MCF 10A (cell line): ENCODE results near the gene B9D2. TPM values are rescaled to one million over a fixed set of nuclear protein-coding genes. Genes with fewer than 3 reads are reported as not detected.

Source experiments
- BruUV-seq: library from RNA; stranded (reverse); fragments of 400-500 nt; replicated peaks from 2 replicates; lab custom pipeline; 2021; lab: Mats Ljungman, UMichigan
- CTCF ChIA-PET: fragments of 300-600 bp; sonication (Branson Sonifier 250); formaldehyde crosslinking; extraction: SDS; loops from one replicate; lab custom pipeline; 2021; ENCODE audit warnings: antibody characterized with exemption, inconsistent platforms; lab: Yijun Ruan, JAX
- POLR2A ChIA-PET: fragments of 300-600, 350-650 bp; sonication (Branson Sonifier 250); formaldehyde crosslinking; extraction: SDS; loops from one replicate; lab custom pipeline; 2020; ENCODE audit warnings: antibody characterized with exemption, inconsistent platforms; lab: Yijun Ruan, JAX
- DNase-seq: peaks from one replicate; pipeline ENCODE4 v3.0.0-alpha.2; 2018; ENCODE audit not compliant: unreplicated experiment
- H3K27ac Mint-ChIP-seq: one replicate; pipeline ENCODE4 v1.8.0; 2022; ENCODE audit warnings: mild to moderate bottlenecking, low read depth, mixed read lengths; ENCODE audit not compliant: unreplicated experiment
- H3K27me3 Mint-ChIP-seq: one replicate; pipeline ENCODE4 v1.8.0; 2022; ENCODE audit warnings: mixed read lengths; ENCODE audit not compliant: insufficient read depth, unreplicated experiment
- H3K36me3 Mint-ChIP-seq: one replicate; pipeline ENCODE4 v1.8.0; 2022; ENCODE audit warnings: mild to moderate bottlenecking, moderate library complexity, mixed read lengths; ENCODE audit not compliant: insufficient read depth, unreplicated experiment
- H3K4me1 Mint-ChIP-seq: one replicate; pipeline ENCODE4 v1.8.0; 2022; ENCODE audit warnings: mixed read lengths; ENCODE audit not compliant: insufficient read depth, unreplicated experiment
- H3K4me3 Mint-ChIP-seq: one replicate; pipeline ENCODE4 v1.8.0; 2022; ENCODE audit warnings: mild to moderate bottlenecking, moderate library complexity, mixed read lengths; ENCODE audit not compliant: unreplicated experiment
- H3K9me3 Mint-ChIP-seq: one replicate; pipeline ENCODE4 v1.8.0; 2022; ENCODE audit warnings: mixed read lengths; ENCODE audit not compliant: unreplicated experiment
- intact Hi-C: fragments of 100-400 bp; cut with micrococcal nuclease; formaldehyde crosslinking; loops from 2 replicates; pipeline ENCODE4 v1.14.1; 2022
- total RNA-seq: library from RNA; stranded (reverse); gene quantifications from 2 replicates; pipeline ENCODE4 v1.2.3, GENCODE V29; 2022
- TF ChIP-seq, protein P1 (sequence below): fragments of 200-600 bp; IDR thresholded peaks from one replicate; pipeline ENCODE4 v1.8.0; 2022; ENCODE audit warnings: antibody characterized with exemption, mild to moderate bottlenecking; ENCODE audit not compliant: unreplicated experiment

B9D2 gene
- total RNA-seq, 1 experiment from 2014 or later: 5.7 TPM

DNA sequence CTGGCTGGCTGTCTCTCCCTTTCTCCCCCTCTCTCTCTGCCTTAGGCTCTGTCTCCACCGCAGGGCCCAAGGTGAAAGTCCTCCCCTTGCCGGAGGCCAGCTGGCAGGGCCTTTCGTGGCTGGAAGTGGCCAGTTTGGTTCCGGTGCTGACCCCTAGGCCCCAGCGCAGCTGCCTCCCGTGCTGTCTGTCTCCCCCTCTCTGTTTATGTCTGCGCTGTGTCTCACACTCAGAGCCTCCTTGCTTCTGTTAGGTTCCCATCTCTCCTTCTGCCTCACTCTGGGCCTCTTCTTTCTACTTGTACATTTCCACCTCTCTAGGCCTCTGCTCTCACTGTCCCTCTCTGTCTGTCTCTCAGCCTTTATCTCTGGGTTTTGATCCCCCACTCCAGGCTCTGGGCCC is 40.9 kb downstream of the B9D2 start:
- intact Hi-C loops: loop anchor here (10.0 kb wide), 1 partner anchor 252 kb away; the partner anchor contains the start of gene CEACAM21
- Mint-ChIP-seq H3K36me3 (peaks cover 43% of the 10 kb centered on the region), H3K4me1 (peaks cover 41% of the 10 kb centered on the region), H3K27ac (peak overlapping the region; percentile 7), H3K4me3 (no peak overlapping the region), H3K9me3 (no peaks in the 10 kb centered on the region), H3K27me3 (no peaks in the 10 kb centered on the region)
- TF ChIP-seq, protein P1, sequence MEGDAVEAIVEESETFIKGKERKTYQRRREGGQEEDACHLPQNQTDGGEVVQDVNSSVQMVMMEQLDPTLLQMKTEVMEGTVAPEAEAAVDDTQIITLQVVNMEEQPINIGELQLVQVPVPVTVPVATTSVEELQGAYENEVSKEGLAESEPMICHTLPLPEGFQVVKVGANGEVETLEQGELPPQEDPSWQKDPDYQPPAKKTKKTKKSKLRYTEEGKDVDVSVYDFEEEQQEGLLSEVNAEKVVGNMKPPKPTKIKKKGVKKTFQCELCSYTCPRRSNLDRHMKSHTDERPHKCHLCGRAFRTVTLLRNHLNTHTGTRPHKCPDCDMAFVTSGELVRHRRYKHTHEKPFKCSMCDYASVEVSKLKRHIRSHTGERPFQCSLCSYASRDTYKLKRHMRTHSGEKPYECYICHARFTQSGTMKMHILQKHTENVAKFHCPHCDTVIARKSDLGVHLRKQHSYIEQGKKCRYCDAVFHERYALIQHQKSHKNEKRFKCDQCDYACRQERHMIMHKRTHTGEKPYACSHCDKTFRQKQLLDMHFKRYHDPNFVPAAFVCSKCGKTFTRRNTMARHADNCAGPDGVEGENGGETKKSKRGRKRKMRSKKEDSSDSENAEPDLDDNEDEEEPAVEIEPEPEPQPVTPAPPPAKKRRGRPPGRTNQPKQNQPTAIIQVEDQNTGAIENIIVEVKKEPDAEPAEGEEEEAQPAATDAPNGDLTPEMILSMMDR: no peak
- ChIA-PET CTCF (interaction anchor here (0.6 to 3.6 kb wide), 4 partner anchors 15 to 213 kb away, joined by 3 to 14 read pairs (median 8); partner anchors contain the start of gene DMAC2), POLR2A (interaction anchor here (1.1 kb wide), 1 partner anchor 13 kb away, joined by 4 read pairs; no protein-coding TSS in a partner anchor)
- DNase-seq: no peak
- no TSS peak for BruUV-seq

DNA sequence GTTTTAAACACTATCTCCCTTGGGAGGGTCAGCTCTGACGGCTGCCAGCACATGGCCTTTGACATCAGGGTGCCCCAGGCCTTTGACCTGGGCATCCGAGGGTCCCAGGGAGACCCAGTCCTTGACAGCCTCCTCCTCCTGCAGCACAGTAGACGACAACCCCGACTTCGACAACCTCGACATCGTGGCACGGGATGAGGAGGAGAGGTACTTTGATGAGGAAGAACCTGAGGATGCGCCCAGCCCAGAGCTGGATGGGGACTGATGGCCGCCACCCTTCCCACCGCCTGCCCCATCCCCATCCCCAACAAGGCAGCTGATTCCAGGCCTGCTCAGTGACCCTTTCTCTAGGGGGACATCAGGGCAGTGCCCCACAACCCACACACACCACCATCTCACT is 41.5 kb downstream of the B9D2 start:
- Mint-ChIP-seq H3K27me3 (no peaks in the 10 kb centered on the region), H3K4me1 (peaks cover 37% of the 10 kb centered on the region), H3K4me3 (no peak overlapping the region), H3K36me3 (peaks cover 49% of the 10 kb centered on the region), H3K27ac (no peak overlapping the region), H3K9me3 (no peaks in the 10 kb centered on the region)
- intact Hi-C loops: loop anchor here (10.0 kb wide), 1 partner anchor 252 kb away; the partner anchor contains the start of gene CEACAM21
- no peak for DNase-seq
- ChIA-PET POLR2A (interaction anchor here (1.6 kb wide), 1 partner anchor 12 kb away, joined by 6 read pairs; the partner anchor contains the start of gene CCDC97), CTCF (interaction anchor here (0.6 to 3.6 kb wide), 4 partner anchors 14 to 431 kb away, joined by 3 to 14 read pairs (median 8); partner anchors contain the start of gene DMAC2)
- BruUV-seq: no TSS peak
- TF ChIP-seq, protein P1: no peak

GRCh38 chr19:41321600-41322270 is 42.2 kb downstream of the B9D2 start:
- no peak overlapping the region for H3K4me3 Mint-ChIP-seq
- H3K4me1 Mint-ChIP-seq: peaks cover 31% of the 10 kb centered on the region
- intact Hi-C loops: loop anchor here (10.0 kb wide), 1 partner anchor 253 kb away; the partner anchor contains the start of gene CEACAM21
- no peaks in the 10 kb centered on the region for H3K27me3 Mint-ChIP-seq
- no peaks in the 10 kb centered on the region for H3K9me3 Mint-ChIP-seq
- POLR2A ChIA-PET: interaction anchor here (1.6 kb wide), 1 partner anchor 11 kb away, joined by 6 read pairs; the partner anchor contains the start of gene CCDC97
- no peak overlapping the region for H3K27ac Mint-ChIP-seq
- BruUV-seq: no TSS peak
- CTCF ChIA-PET: interaction anchor here (0.6 to 3.6 kb wide), 7 partner anchors 13 to 513 kb away, joined by 3 to 14 read pairs (median 4); partner anchors contain the start of gene DMAC2
- TF ChIP-seq, protein P1: peak; percentile 55
- DNase-seq: peak; percentile 46
- peaks cover 56% of the 10 kb centered on the region for H3K36me3 Mint-ChIP-seq

- H3K27ac Mint-ChIP-seq: no peak overlapping the region
- H3K4me1 Mint-ChIP-seq: peaks cover 26% of the 10 kb centered on the region
- no peaks in the 10 kb centered on the region for H3K9me3 Mint-ChIP-seq
- no TSS peak for BruUV-seq
- TF ChIP-seq, protein P1: no peak
- CTCF ChIA-PET: interaction anchor here (0.7 to 3.6 kb wide), 5 partner anchors 13 to 513 kb away, joined by 3 to 14 read pairs (median 7); partner anchors contain the start of gene DMAC2
- POLR2A ChIA-PET: interaction anchor here (1.6 kb wide), 1 partner anchor 11 kb away, joined by 6 read pairs; the partner anchor contains the start of gene CCDC97
- DNase-seq: no peak
- H3K36me3 Mint-ChIP-seq: peaks cover 61% of the 10 kb centered on the region
- no peaks in the 10 kb centered on the region for H3K27me3 Mint-ChIP-seq
- intact Hi-C loops: loop anchor here (10.0 kb wide), 1 partner anchor 254 kb away; the partner anchor contains the start of gene CEACAM21
- H3K4me3 Mint-ChIP-seq: no peak overlapping the region
Measured at GRCh38 chr19:41321204-41321599, 42.7 kb downstream of the B9D2 start.
